Stimulated activated CD8-positive, alpha-beta memory T cell treated with anti-CD3 and anti-CD28 coated beads, Interleukin-4, amount 100 ng/mL, for 4 hours (primary cell): Measurements from ENCODE around the gene ZNF177.

Experiments
- DNase-seq, 2 donors: peaks; one replicate each; pipeline ENCODE4 v3.0.0-alpha.2; 2020; ENCODE audit warnings: low read depth in 2 of 2, low spot score in 1 of 2

ZNF177 gene

DNA sequence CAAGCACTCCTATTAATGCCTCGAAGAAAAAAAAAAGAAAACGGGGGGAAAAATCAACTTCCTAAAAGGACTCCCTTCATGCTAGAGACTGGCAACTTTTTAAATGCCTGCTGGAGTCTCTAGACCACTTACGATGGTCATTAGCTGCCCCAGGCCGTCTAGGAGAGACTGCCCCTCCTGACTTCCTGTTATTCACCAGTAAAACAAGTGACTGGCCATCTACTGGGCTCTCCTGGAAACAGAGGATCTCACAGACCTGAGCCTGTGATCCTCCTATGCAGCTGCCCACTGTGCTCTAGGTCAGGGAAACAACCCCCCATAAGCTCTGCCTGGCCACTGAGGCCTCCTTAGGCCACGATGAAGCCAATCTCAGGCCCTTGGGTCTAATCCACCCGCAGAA is 65.1 kb downstream of the ZNF177 start:
- DNase-seq: no peak

- no peak for DNase-seq
These were observed 67.6 kb downstream of the ZNF177 start for GRCh38 chr19:9430444-9430843.

DNA sequence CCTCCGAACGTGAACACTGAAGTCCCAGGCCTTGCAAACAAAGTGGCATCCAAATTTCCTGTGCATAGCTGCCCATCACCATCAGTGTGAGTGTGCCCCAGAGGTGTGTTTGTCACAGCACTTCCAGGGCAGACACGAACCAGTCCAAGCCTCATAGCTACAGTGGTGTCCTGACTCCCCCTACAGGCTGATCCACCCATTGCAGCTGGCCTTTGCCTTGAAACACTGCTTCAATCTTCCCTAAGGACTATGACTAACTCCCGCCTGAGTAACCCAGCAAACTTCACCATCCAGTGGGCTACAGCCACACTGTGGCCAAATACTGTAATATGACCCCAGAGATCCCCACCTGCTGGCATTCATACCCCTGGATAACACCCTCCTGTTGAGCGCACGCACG is 68.7 kb downstream of the ZNF177 start:
- DNase-seq: peak in 1 of 2 donors; percentile 32
